ENCODE results near the gene RPL39L.

Gene RPL39L

GRCh38 chr3:187139126-187139894 lies at the start of gene RPL39L (continued):
- TF ChIP-seq ZNF449 (tag by site-specific recombination; IDR thresholded peaks at IDR 0.05), result peak; percentile 83; the same call in 1 of the 2 replicates
- 0 out of 2 replicates have a peak, but pooled peaks have one; percentile 66 for TF ChIP-seq KLF17 (tag by site-specific recombination; IDR thresholded peaks at IDR 0.05)
- peak; percentile 91 for TF ChIP-seq KLF1 (tag by site-specific recombination; IDR thresholded peaks at IDR 0.05)
- TF ChIP-seq ZBTB49 (tag by site-specific recombination; IDR thresholded peaks at IDR 0.05; ENCODE audit: low read depth), result no peak
- TF ChIP-seq GFI1B (tag by site-specific recombination; IDR thresholded peaks at IDR 0.05), result 0 out of 2 replicates have a peak, but pooled peaks have one; percentile 45
- TF ChIP-seq ZBTB11 (tag by site-specific recombination; conservative IDR thresholded peaks at IDR 0.05; ENCODE audit: low read depth), result no peak; the same call in 1 of the 2 replicates
- no peak for TF ChIP-seq ZBTB6 (tag by site-specific recombination; IDR thresholded peaks at IDR 0.05)
- TF ChIP-seq FEZF1 (tag by site-specific recombination; IDR thresholded peaks at IDR 0.05), result no peak
- no peak for TF ChIP-seq AEBP2 (tag by site-specific recombination; IDR thresholded peaks at IDR 0.05; ENCODE audit: borderline replicate concordance)
- TF ChIP-seq ZSCAN4 (tag by site-specific recombination; IDR thresholded peaks at IDR 0.05), result no peak
- no peak for TF ChIP-seq PRDM10 (tag by site-specific recombination; IDR thresholded peaks at IDR 0.05)
- 0 out of 2 replicates have a peak, but pooled peaks have one; percentile 55 for TF ChIP-seq ZNF324 (tag by site-specific recombination; IDR thresholded peaks at IDR 0.05)
- TF ChIP-seq ZNF639 (tag by site-specific recombination; IDR thresholded peaks at IDR 0.05), result no peak
- no peak for TF ChIP-seq ZBTB44 (tag by site-specific recombination; IDR thresholded peaks at IDR 0.05)
- peak; percentile 84 for TF ChIP-seq SP2 (tag by site-specific recombination; IDR thresholded peaks at IDR 0.05)
- TF ChIP-seq MYNN (tag by site-specific recombination; IDR thresholded peaks at IDR 0.05; ENCODE audit: borderline replicate concordance), result no peak
- TF ChIP-seq RBAK (tag by site-specific recombination; IDR thresholded peaks at IDR 0.05), result no peak
